Stimulated activated CD4-positive, alpha-beta T cell treated with anti-CD3 and anti-CD28 coated beads, Interleukin-12 subunit alpha, Interleukin-12 subunit beta, amount 100 ng/mL, for 24 hours (primary cell): ENCODE measurements around the gene PPDPF.
"Not testable (repeated sequence)": the region's sequence is repeated elsewhere in the genome, so short reads cannot be mapped to it uniquely, and the experiment has no call there.

Experiments used
- DNase-seq, 2 experiments: peaks; one replicate each; pipeline ENCODE4 v3.0.0-alpha.2; 2020; ENCODE audit warnings: low read depth in 2 of 2

Gene PPDPF

DNA sequence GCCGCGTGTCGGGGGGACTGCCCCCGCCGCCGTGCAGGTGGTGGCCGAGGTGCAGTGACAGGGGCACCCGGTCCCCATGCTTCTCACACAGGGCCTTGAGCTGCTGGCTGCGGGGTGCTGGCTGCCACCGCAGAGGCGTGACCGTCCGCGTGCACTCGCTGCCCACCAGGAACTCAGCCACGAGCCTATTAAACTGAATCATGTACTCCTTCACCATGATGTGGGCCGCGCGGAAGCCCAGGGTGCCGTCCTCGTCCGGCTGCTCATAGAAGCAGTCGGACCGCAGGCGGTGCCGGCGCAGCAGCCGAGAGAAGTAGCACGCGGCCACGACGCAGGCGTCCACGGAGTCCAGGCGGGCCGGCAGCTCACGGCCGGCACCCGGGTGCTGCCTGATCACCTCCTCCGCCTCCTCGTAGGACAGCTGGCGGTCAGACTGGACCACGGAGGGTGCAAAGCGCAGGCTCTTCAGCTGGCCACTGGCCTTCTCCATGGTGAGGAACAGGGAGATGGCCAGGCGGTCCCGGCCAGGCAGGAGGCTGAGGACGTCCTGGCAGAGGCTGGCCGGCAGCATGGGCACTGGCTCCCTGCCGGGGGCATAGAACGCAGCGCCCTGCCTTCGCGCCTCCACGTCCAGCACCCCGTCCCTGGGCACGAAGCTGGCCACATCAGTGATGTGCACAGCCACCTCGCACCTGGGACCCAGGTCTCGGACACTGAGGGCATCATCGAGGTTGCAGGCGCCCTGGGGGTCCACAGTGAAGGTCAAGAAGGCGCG is 43.7 kb downstream of the PPDPF start:
- DNase-seq, result no peak

DNA sequence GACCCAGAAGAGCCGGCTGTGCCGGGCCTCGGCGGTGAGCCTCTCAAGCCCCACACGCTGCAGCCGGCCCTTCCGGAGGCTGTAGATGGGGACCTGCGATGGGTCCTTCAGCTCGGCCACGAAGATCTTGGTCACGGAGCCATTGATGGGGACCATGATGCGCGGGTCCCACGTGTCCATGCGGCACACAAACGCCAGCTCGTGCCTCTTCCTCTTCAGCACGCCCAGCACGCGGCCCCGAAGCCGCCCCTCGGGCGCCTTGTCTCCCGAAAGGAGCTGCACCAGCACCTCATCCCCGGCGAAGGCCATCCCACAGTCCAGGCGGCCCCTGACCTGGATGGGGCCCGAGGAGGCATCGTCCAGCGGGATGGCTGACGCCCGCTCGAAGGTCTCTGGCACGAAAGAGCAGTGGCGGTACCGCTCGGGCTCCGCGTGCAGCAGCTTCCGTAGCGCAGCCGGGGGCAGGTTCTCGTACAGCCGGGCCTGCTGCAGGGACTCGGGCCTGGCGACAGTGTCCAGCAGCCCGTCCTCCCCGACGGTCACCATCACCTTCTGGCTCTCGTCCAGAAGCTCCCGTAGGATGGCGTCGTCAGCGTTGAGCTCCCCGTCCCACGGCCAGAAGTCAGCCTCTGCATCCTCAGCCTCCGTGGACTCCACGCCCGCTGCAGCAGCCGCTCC is 44.6 kb downstream of the PPDPF start:
- DNase-seq, result no peak

DNA sequence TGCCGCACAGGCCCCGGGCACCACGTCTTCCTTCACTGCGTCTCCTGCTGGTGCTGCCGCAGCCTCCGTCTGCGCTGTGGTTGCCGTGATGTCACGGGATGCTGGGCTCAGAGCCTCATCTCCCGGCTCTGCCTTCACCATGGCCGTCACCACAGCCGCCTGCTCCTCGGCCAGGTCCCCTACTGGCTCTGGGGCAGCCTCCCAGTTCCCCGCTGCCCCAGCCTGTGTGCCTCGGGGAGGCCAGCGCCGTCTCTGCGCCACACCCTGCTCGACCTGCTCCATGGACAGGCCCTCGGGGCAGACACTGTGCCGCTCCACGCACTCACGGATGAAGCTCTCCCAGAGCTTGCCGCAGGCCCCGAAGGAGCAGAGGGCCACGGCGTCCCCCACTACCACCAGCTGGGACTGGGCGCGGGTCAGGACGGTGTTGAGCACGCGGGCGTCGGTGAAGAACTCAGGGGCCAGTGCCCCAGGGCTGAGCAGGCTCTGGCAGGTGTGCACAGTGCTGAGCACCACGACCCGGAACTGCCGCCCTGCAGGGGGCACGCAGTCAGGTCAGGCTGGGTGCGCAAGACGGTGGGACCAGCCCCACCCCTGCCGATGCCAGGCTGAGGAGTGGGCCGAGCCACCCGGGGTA is 45.3 kb downstream of the PPDPF start:
- no peak for DNase-seq

DNA sequence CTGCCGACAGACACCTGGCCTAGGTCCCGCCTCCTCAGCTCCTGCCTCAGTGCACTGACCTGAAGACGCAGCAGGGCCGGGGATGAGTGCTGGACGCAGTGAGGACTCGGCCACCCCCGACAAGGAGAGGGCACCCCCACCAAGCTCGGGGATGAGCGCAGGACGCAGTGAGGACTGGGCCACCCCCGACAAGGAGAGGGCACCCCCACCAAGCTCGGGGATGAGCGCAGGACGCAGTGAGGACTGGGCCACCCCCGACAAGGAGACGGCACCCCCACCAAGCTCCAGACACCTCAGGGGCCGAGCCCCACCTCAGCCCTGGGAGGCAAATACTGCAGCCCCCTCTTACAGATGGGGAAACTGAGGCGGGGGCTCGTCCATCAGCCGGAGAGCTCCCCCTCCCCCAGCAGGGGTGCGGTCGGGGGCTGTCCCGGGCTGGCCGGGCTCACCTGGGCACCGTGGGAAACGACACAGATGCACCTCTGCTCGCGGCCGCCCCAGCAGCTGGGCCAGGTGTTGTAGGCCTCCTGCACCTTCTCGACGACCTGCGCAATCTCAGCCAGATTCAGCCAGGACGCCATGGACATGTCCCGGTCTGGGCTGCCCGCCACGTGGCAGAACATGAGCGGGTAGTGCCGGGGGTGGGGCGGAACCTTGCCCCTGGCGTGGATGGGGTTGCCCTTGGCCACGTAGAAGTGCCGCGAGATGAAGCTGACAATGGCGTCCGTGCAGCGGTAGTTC is 46.0 kb downstream of the PPDPF start:
- DNase-seq, result no peak

DNA sequence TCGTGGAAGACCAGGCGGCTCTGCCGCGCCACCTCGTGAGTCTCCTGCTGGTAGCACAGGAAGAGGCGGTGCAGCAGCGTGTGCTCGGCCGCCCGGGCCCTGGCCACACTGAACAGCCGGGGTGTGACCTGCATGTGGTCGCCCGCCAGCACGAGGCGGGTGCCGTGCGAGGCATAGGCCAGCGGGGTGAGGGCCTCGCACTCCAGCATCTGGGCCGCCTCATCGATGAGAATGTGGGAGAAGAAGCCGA is 46.5 kb downstream of the PPDPF start:
- DNase-seq, result no peak

DNA sequence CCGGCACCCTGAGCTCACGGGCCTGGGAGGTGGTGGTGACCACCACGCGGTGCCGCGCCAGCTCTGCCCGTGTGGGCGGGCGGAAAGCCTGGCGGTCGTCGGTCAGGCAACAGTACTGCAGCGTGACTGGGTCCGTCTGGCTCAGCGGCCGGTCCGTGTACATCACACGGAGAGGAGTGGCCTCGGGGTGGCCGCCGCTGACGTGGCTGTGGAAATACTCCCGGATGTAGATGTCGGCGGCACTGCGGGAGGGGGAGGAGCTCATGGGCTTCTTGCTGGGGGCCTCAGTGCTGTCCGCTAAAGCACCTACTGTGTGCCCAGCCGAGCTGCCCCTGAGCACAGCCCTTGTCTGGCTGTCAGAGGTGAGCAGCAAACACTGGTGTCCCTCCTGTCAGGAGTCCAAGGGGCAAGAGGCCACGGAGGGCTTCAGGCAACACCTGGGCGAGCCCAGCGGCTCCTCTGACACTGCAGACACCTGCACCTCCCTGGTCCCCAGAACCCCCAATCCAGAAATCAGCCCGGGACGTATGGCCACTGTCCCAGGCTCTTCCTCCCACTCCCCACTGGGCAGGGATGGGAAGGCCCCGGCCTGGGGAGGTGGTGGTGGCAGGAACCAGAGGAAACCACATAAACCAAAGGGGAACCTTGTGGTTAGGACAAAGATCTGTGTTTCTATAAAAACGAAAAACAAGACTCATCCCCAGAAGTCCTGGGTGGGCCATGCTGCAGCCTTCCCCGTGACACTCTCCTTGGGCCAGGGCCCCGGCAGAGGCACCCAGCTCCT is 47.0 kb downstream of the PPDPF start:
- peak in 1 of 2 experiments; percentile 37 for DNase-seq

DNA sequence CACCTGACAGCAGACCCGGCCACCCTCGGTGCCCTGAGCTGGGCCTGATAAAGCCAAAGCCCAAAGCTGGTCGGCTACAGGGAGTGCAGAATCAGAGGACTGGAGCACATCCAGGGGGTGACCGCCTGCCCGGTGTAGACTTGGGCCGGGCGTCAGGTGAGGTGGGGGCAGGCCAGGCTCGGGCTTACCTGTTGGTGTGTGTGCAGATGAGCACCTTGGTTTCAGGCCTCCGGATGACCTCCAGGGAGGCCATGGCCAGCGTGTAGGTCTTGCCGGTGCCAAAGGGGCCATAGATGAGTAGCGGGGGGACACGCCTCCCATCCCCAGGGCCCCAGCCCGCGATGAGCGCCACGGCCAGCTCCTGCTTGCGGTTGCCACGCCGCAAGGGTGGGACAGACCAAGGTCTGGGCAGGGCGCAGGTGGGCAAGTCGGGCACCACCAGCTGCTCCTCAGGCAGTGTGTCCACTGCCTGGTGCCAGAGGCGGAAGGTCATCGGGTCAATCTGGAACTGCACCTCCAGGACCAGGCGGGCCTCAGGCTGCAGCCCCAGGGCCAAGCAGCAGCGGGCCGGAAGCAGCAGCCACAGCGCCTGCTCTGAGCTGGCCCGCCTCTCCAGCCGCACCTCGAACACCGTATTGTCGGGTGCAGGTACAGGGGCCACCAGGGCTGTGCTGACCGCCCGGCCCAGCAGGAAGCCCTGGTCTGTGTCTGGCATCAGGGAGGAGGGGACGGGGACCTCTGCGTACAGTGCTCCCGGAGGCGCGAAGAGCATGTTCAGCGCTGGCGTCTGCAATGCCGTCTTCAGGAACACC is 47.8 kb downstream of the PPDPF start:
- no peak for DNase-seq

DNA sequence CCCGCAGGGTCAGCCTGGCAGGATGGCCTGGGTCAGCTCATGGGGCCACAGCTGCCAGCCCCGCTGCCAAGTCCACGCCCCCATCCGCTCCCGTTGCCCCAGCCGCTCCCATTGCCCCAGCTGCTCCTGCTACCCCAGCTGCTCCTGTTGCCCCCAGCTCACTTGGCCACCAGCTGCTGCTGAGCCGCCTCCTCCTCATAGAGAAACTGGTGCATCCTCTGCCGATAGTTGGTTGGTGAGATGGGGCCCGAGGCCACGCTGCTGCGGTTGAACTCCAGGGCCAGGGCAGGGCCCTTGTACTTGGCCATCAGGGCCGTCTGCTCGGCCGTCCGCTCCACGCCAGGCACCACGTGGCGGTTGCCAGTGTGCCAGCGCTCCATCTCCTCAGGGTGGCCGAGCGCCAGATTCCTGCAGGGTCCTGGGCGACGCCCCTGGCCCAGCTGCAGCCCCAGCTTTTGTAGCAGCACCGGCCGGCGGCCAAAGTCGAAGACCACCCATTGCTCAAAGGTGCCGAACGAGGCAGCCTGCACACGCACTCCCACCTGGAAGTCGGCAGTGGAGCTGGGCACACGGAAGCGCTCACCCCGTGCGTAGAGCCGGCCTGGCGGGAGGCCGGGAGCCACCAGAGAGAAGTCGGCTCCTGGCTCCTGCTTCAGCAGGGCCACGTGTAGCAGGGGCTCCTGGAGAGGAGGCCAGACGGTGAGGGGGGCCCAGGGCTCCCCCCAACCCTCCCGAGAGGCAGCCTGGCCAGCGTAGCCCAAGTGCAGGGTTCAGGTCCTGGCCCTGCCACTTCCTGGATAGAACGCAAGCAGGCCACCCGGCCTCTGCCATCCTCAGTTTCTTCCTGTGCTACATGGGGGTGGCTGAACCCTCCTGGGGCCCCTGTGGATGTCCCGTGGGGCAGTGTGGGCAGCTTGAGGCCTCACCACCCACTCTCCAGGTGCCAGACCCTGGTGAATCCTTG is 48.7 kb downstream of the PPDPF start:
- no peak for DNase-seq

DNA sequence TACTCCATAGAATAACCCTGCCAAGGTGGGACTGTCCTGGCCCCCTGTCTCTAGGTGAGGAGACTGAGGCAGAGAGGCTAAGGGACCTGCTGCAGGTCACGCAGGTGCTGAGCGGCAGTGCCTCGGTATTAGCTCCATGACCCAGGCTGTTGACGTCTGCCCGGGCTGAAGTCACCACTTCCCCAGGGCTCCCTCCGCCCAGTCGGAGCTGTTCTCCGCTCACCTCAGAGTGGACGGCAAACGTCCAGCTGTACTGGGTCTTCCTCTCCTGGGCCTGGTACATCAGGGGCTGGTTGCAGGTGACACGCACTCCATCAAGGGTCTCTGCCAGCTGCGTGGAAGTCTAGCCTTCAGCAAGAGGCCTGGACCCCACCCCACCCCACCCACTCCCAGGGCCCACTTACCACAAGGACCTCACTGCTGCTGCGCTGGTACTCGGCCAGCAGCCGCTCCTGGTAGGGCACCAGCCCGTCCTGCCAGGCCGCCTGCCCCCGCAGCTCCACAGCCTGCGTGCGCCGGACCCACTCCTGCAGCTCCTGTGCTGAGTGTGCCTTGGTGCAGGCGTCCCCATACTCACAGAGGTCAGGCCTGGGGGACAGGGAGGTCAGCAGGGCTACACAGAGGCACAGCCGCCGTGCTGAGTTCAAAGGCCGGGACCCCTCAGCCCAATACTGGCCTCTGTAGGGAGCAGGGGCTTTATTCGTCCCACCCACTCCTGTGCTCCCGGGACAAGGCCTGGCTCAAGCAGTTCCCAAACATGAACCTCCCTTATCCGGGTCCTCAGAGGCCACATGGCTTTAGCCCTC is 49.9 kb downstream of the PPDPF start:
- no peak for DNase-seq

DNA sequence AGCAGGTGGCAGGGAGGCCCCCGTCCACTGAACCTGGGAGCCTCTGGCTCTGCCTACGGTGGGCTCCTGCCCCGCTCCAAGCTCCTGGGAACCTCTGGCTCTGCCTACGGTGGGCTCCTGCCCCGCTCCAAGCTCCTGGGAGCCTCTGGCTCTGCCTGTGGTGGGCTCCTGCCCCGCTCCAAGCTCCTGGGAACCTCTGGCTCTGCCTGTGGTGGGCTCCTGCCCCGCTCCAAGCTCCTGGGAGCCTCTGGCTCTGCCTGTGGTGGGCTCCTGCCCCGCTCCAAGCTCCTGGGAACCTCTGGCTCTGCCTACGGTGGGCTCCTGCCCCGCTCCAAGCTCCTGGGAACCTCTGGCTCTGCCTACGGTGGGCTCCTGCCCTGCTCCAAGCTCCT is 50.5 kb downstream of the PPDPF start:
- DNase-seq, result not testable (repeated sequence)
